Activated T-helper 1 cell treated with anti-CD3 and anti-CD28 coated beads, Interleukin-12 subunit alpha, Interleukin-12 subunit beta, Interleukin-2, Interleukin-4 antibody, amounts not matched to agents 30 ng/mL and 10 ng/mL and 1 ng/mL, durations not matched to agents 14 hours and 24 hours and 36 hours (primary cell): ENCODE measurements around the gene PLD6. TPM values are rescaled to one million over a fixed set of nuclear protein-coding genes. Genes with fewer than 3 reads are reported as not detected.

Experiments
- DNase-seq: peaks from one replicate; pipeline ENCODE4 v3.0.0; 2021; ENCODE audit warnings: low spot score
- H3K27ac Mint-ChIP-seq: one replicate; pipeline ENCODE4 v1.8.0; 2021; ENCODE audit warnings: mild to moderate bottlenecking, mixed read lengths
- H3K27me3 Mint-ChIP-seq: one replicate; pipeline ENCODE4 v1.8.0; 2022; ENCODE audit warnings: mild to moderate bottlenecking, moderate library complexity, mixed read lengths; ENCODE audit not compliant: insufficient read depth
- H3K36me3 Mint-ChIP-seq: one replicate; pipeline ENCODE4 v1.8.0; 2021; ENCODE audit warnings: low read depth, mixed read lengths
- H3K4me1 Mint-ChIP-seq: one replicate; pipeline ENCODE4 v1.8.0; 2021; ENCODE audit warnings: low read depth, mixed read lengths
- H3K4me3 Mint-ChIP-seq: one replicate; pipeline ENCODE4 v1.8.0; 2021; ENCODE audit warnings: mild to moderate bottlenecking, moderate library complexity, mixed read lengths
- H3K9me3 Mint-ChIP-seq: one replicate; pipeline ENCODE4 v1.8.0; 2021; ENCODE audit warnings: mixed read lengths
- intact Hi-C: fragments of 100-400 bp; cut with micrococcal nuclease; formaldehyde crosslinking; loops from one replicate; pipeline ENCODE4 v1.15.1; 2024
- total RNA-seq: library from RNA; stranded (reverse); gene quantifications from 2 replicates; pipeline ENCODE4 v1.2.3, GENCODE V29; 2022

Gene PLD6
- total RNA-seq, 1 donor from 2014 or later, result 20.5 TPM

GRCh38 chr17:17153071-17153470 lies 53.1 kb downstream of the PLD6 start:
- no peak overlapping the region for H3K4me3 Mint-ChIP-seq
- peaks cover 56% of the 10 kb centered on the region for H3K4me1 Mint-ChIP-seq
- H3K27me3 Mint-ChIP-seq, result no peaks in the 10 kb centered on the region
- no peaks in the 10 kb centered on the region for H3K9me3 Mint-ChIP-seq
- peak overlapping the region; percentile 79 for H3K27ac Mint-ChIP-seq
- H3K36me3 Mint-ChIP-seq, result peaks cover 45% of the 10 kb centered on the region
- no peak for DNase-seq
- intact Hi-C loops, result no loop called here

DNA sequence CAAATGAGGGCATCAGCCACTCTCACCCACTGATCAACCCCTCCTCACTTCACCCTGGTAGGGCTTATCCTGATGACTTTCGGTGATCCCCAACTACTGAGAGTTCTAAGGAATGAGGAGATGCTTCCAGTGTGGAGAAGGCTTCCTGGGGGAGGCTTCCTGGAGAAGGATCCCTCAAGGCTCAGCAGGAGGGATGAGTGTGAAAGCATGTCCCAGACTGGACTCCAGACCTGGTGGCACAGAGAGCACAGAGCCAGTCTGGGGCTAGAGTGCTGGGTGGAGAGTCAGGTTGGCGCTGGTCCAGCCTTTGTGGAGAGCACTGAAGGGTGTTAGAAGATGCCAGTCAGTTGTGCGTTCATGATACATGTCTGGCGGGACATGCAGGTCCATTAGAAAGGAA lies 53.7 kb downstream of the PLD6 start:
- peaks cover 56% of the 10 kb centered on the region for H3K4me1 Mint-ChIP-seq
- intact Hi-C loops, result no loop called here
- no peak overlapping the region for H3K4me3 Mint-ChIP-seq
- H3K9me3 Mint-ChIP-seq, result no peaks in the 10 kb centered on the region
- H3K27ac Mint-ChIP-seq, result peak overlapping the region; percentile 65
- DNase-seq, result no peak
- H3K27me3 Mint-ChIP-seq, result no peaks in the 10 kb centered on the region
- H3K36me3 Mint-ChIP-seq, result peaks cover 51% of the 10 kb centered on the region

- intact Hi-C loops, result loop anchor here (1.0 to 2.0 kb wide), 4 partner anchors 27 to 153 kb away; partner anchors contain the start of gene FLCN
- no peak for DNase-seq
- Mint-ChIP-seq H3K27ac (peak overlapping the region; percentile 68), H3K4me1 (peaks cover 56% of the 10 kb centered on the region), H3K36me3 (peaks cover 51% of the 10 kb centered on the region), H3K27me3 (no peaks in the 10 kb centered on the region), H3K4me3 (no peak overlapping the region), H3K9me3 (no peaks in the 10 kb centered on the region)
These were observed 54.2 kb downstream of the PLD6 start for GRCh38 chr17:17151962-17152361.

DNA sequence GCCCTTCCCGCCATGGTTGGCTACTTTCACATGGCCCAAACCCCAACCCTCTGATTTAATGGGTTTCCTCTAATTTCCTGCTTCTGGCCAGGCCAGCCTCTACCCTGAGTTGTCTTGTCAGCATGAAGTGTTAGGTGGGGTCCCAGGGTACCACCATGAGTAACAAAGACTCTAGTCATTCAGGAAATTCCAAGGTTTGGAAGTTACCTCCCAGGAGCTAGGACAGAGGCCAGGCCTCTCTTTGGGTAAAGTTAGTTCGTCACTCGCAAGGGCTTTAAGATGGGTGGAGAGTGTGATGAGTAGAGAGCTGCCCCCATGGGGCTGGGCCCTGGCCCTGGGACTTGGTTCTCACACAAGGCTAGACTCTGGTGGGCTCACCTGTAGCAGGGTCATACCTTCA lies 54.6 kb downstream of the PLD6 start:
- Mint-ChIP-seq H3K9me3 (no peaks in the 10 kb centered on the region), H3K27ac (peak overlapping the region; percentile 68), H3K4me3 (peak overlapping the region; percentile 30), H3K4me1 (peaks cover 56% of the 10 kb centered on the region), H3K27me3 (no peaks in the 10 kb centered on the region), H3K36me3 (peaks cover 51% of the 10 kb centered on the region)
- no peak for DNase-seq
- intact Hi-C loops, result loop anchor here (1.0 to 2.0 kb wide), 4 partner anchors 28 to 153 kb away; partner anchors contain the start of gene FLCN

DNA sequence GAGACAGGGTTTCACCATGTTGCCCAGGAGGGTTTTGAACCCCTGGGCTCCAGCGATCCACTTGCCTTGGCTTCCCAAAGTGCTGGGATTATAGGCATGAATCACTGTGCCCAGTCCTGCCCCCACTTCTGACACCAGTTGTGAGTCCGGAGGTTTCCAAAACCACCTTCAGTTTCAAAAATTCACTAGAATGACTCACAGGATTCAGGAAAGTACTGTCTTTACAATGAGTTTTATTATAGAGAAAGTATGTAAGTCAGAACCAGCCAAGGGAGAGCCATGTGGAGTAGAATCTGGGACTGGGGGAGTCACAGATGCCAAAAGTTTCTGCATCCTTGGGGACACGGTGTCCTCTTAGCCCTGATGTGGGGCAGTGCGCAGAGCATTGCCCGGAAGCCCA lies 55.1 kb downstream of the PLD6 start:
- no peak for DNase-seq
- Mint-ChIP-seq H3K27me3 (no peaks in the 10 kb centered on the region), H3K36me3 (peaks cover 51% of the 10 kb centered on the region), H3K4me1 (peaks cover 56% of the 10 kb centered on the region), H3K4me3 (peak overlapping the region; percentile 30), H3K9me3 (no peaks in the 10 kb centered on the region), H3K27ac (peak overlapping the region; percentile 68)
- intact Hi-C loops, result loop anchor here (1.0 to 2.0 kb wide), 4 partner anchors 28 to 154 kb away; partner anchors contain the start of gene FLCN

Other genes with a start within 250 kb of the PLD6 start
- gene TNFRSF13B, start 234.2 kb downstream of the PLD6 start, total RNA-seq, result not detected in 2 replicates
- gene MPRIP, start 163.9 kb downstream of the PLD6 start, total RNA-seq, result 169 and 175 TPM in 2 replicates
- 35.5 and 36.4 TPM in 2 replicates for gene FLCN, start 30.8 kb upstream of the PLD6 start, total RNA-seq
- 122 and 131 TPM in 2 replicates for gene COPS3, start 74.9 kb upstream of the PLD6 start, total RNA-seq
- 5.1 and 5.8 TPM in 2 replicates for gene NT5M, start 97.0 kb upstream of the PLD6 start, total RNA-seq